T-helper 22 cell (primary cell): ENCODE results near the gene DDT.
"Not testable (repeated sequence)": the region's sequence is repeated elsewhere in the genome, so short reads cannot be mapped to it uniquely, and the experiment has no call there.

ENCODE experiments used
- DNase-seq: peaks from one replicate; pipeline ENCODE4 v3.0.0-alpha.2; 2020; ENCODE audit warnings: low read depth

The DDT gene

GRCh38 chr22:23974345-23974744, at the start of gene DDT:
Gene DDT, minus strand, starts transcription at chr22:23974441. Its CDS starts 27 bp downstream, at chr22:23974414.
- DNase-seq = not testable (repeated sequence)

- no peak for DNase-seq
Measured at GRCh38 chr22:24023204-24023789, 49.1 kb upstream of the DDT start.

GRCh38 chr22:24021304-24021703, 47.1 kb upstream of the DDT start:
- no peak for DNase-seq

- no peak for DNase-seq
Measured at GRCh38 chr22:24016156-24016555, 41.9 kb upstream of the DDT start.

GRCh38 chr22:24011735-24012068, 37.5 kb upstream of the DDT start:
- no peak for DNase-seq

GRCh38 chr22:24010018-24010391, 35.8 kb upstream of the DDT start:
- no peak for DNase-seq

GRCh38 chr22:24009227-24010017, 35.2 kb upstream of the DDT start:
- DNase-seq = no peak

- no peak for DNase-seq
Measured at GRCh38 chr22:24008381-24009226, 34.4 kb upstream of the DDT start.

- DNase-seq = no peak
Measured at GRCh38 chr22:24008022-24008283, 33.7 kb upstream of the DDT start.

- DNase-seq = no peak
Measured at GRCh38 chr22:24007253-24008021, 33.2 kb upstream of the DDT start.

- DNase-seq = no peak
Measured at GRCh38 chr22:24006914-24007214, 32.6 kb upstream of the DDT start.

- no peak for DNase-seq
Measured at GRCh38 chr22:24006207-24006913, 32.1 kb upstream of the DDT start.

- no peak for DNase-seq
Measured at GRCh38 chr22:24005201-24005600, 31.0 kb upstream of the DDT start, which contains the start of gene GSTT4. Gene GSTT4, minus strand, starts transcription at chr22:24005453. Its CDS starts 97 bp downstream, at chr22:24005356.

GRCh38 chr22:24003887-24004286, 29.6 kb upstream of the DDT start:
- no peak for DNase-seq

GRCh38 chr22:24002851-24003250, 28.6 kb upstream of the DDT start:
- no peak for DNase-seq

- no peak for DNase-seq
Measured at GRCh38 chr22:24002272-24002671, 28.0 kb upstream of the DDT start.

GRCh38 chr22:24001314-24001713, 27.1 kb upstream of the DDT start:
- DNase-seq = no peak

GRCh38 chr22:23999779-24000178, 25.5 kb upstream of the DDT start:
- not testable (repeated sequence) for DNase-seq

GRCh38 chr22:23997092-23997491, 22.9 kb upstream of the DDT start:
- DNase-seq = no peak

GRCh38 chr22:23993581-23994177, 19.4 kb upstream of the DDT start:
- DNase-seq = not testable (repeated sequence)

- not testable (repeated sequence) for DNase-seq
Measured at GRCh38 chr22:23993080-23993479, 18.8 kb upstream of the DDT start.
